Measurements from ENCODE around the gene KCNJ13.
"Not testable (repeated sequence)": the region's sequence is repeated elsewhere in the genome, so short reads cannot be mapped to it uniquely, and the experiment has no call there.

The KCNJ13 gene

GRCh38 chr2:232767866-232768265 is 8.5 kb downstream of the KCNJ13 start:
- no peak for DNase-seq (ENCODE audit: low read depth, low spot score)

- no peak for DNase-seq (ENCODE audit: low read depth, low spot score)
Observed at GRCh38 chr2:232761301-232761907, 15.0 kb downstream of the KCNJ13 start.

GRCh38 chr2:232757905-232758304 is 18.5 kb downstream of the KCNJ13 start:
- no peak for DNase-seq (ENCODE audit: low read depth, low spot score)

GRCh38 chr2:232750135-232750671 is 26.2 kb downstream of the KCNJ13 start:
- no peak for DNase-seq (ENCODE audit: low read depth, low spot score)

GRCh38 chr2:232749331-232749730 is 27.0 kb downstream of the KCNJ13 start:
- DNase-seq (ENCODE audit: low read depth, low spot score), result no peak

GRCh38 chr2:232748038-232748437 is 28.3 kb downstream of the KCNJ13 start:
- DNase-seq (ENCODE audit: low read depth, low spot score), result no peak

GRCh38 chr2:232744963-232745362 is 31.4 kb downstream of the KCNJ13 start:
- no peak for DNase-seq (ENCODE audit: low read depth, low spot score)

- DNase-seq (ENCODE audit: low read depth, low spot score), result no peak
Observed at GRCh38 chr2:232741972-232742371, 34.4 kb downstream of the KCNJ13 start.

GRCh38 chr2:232741294-232741693 is 35.1 kb downstream of the KCNJ13 start:
- DNase-seq (ENCODE audit: low read depth, low spot score), result no peak

- no peak for DNase-seq (ENCODE audit: low read depth, low spot score)
Observed at GRCh38 chr2:232731470-232731869, 44.9 kb downstream of the KCNJ13 start.

GRCh38 chr2:232728785-232729184 is 47.6 kb downstream of the KCNJ13 start:
- DNase-seq (ENCODE audit: low read depth, low spot score), result no peak

- no peak for DNase-seq (ENCODE audit: low read depth, low spot score)
Observed at GRCh38 chr2:232723027-232723426, 53.3 kb downstream of the KCNJ13 start.

GRCh38 chr2:232721882-232722281 is 54.5 kb downstream of the KCNJ13 start:
- no peak for DNase-seq (ENCODE audit: low read depth, low spot score)

- no peak for DNase-seq (ENCODE audit: low read depth, low spot score)
Observed at GRCh38 chr2:232721261-232721660, 55.1 kb downstream of the KCNJ13 start.

GRCh38 chr2:232720056-232720455 is 56.3 kb downstream of the KCNJ13 start:
- DNase-seq (ENCODE audit: low read depth, low spot score), result not testable (repeated sequence)

Data from brain pericyte (primary cell).